WI38 (cell line): ENCODE data around the gene COLGALT1.
"Not testable (repeated sequence)": the region's sequence is repeated elsewhere in the genome, so short reads cannot be mapped to it uniquely, and the experiment has no call there.

ENCODE experiments used
- H3K4me3 ChIP-seq: 2 replicates; pipeline ENCODE4 v1.5.1; 2011; ENCODE audit warnings: low read depth, mild to moderate bottlenecking, control low read depth, low read length
- CTCF ChIP-seq: IDR thresholded peaks from 2 replicates; pipeline ENCODE4 v1.5.1; 2012; ENCODE audit warnings: low read depth, mild to moderate bottlenecking, control low read depth, low read length

The COLGALT1 gene

DNA sequence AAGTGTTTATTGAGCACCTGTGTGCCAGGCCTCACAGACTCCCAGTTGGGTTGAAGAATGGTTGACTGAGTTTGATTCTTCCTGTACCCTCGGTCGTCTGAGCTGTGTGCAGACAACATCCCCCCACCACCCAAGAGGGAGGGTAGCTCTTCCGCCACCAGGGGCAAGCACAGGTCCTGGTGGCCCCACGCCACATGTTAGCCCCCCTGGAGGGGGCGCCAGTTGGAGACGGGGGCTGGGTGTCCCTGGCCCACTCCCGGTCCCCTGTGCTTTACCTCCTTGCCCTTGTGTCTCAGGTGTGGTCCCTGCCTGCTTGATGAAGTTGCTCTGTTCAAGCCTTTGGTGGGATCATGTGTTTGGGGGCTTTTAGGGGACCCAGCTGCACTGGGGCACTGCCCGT is 27.2 kb downstream of the COLGALT1 start:
- TF ChIP-seq CTCF = no peak
- no peak overlapping the region for H3K4me3 ChIP-seq

DNA sequence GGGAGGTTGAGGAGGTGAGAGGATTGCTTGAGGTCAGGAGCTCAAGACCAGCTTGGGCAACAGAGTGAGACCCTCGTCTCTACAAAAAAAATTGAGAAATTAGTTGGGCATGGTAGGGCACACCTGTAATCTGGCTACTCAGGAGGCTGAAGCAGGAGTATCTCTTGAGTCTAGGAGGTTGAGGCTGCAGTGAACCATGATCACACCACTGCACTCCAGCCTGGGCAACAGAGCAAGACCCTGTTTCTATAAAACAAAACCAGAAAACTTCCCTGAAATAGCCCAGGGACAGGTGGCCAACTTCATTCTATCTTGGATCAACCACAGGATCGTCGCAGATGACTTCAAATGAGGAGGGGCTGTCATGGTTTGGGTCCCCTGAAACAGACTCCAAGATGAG is 28.7 kb downstream of the COLGALT1 start:
- H3K4me3 ChIP-seq = no peak overlapping the region
- TF ChIP-seq CTCF = no peak

- H3K4me3 ChIP-seq = not testable (repeated sequence)
These were observed 29.9 kb downstream of the COLGALT1 start for GRCh38 chr19:17585395-17585794.

GRCh38 chr19:17590866-17591265 is 35.4 kb downstream of the COLGALT1 start:
- no peak overlapping the region for H3K4me3 ChIP-seq
- TF ChIP-seq CTCF = no peak

- not testable (repeated sequence) for H3K4me3 ChIP-seq
These were observed 38.8 kb downstream of the COLGALT1 start for GRCh38 chr19:17594296-17594695.

DNA sequence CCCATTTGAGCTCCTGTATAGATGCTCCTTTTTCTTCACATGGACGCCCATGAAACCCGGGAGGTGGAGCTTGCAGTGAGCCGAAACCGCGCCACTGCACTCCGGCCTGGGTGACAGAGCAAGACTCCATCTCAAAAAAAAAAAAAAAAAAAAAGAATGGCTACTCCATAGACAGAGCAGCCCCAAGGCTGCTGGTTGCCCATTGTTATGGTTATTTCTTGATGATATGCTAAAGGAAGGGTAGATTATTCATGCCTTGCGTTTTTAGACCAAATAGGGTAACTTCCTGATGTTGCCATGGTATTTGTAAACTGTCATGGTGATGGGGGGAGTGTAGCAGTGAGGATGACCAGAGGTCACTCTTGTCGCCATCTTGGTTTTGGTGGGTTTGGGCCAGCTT is 42.6 kb downstream of the COLGALT1 start:
- not testable (repeated sequence) for H3K4me3 ChIP-seq

DNA sequence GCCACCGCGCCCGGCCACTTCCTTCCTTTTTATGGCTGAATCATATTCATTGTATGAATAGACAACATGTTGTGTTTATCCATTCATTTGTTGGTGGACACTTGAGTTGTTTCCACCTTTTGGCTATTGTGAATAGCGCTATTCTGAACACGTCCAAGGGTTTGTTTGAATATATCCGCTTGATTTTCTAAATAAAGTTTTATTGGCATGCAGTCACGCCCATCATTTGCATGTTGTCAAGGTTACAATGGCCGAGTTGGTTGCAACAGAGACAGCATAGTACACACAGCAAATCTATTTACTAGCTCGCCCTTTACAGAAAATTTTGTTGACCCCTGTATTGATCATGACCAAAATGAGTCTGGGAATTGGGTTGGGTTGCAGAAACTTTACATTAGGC is 43.5 kb downstream of the COLGALT1 start:
- no peak for TF ChIP-seq CTCF
- no peak overlapping the region for H3K4me3 ChIP-seq

- no peak overlapping the region for H3K4me3 ChIP-seq
- no peak for TF ChIP-seq CTCF
These were observed 44.3 kb downstream of the COLGALT1 start for GRCh38 chr19:17599780-17600179.

DNA sequence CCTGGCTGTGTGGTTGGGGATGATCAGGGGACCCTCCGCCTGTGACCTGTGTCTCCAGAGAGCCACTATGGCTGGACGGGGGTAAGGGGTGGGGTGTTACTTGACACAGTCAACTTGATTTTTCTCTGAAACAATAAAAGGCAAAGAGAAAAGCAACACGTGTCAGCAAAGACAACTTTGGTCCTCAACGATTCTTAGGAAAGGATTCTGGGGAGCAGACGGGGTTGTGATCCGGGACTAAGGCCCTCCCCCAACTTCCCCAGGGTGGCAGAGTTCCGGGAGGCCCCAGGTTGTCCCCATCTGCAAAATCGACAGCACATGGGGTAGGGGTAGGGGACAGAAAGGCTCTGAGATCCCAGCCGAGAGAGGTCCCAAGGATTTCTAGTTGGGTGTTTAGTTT is 46.2 kb downstream of the COLGALT1 start:
- TF ChIP-seq CTCF = no peak
- no peak overlapping the region for H3K4me3 ChIP-seq
